ENCODE data around the gene STXBP1.
A peak's percentile ranks its signal among the peaks of the same experiment; 100 is the strongest.

The STXBP1 gene

DNA sequence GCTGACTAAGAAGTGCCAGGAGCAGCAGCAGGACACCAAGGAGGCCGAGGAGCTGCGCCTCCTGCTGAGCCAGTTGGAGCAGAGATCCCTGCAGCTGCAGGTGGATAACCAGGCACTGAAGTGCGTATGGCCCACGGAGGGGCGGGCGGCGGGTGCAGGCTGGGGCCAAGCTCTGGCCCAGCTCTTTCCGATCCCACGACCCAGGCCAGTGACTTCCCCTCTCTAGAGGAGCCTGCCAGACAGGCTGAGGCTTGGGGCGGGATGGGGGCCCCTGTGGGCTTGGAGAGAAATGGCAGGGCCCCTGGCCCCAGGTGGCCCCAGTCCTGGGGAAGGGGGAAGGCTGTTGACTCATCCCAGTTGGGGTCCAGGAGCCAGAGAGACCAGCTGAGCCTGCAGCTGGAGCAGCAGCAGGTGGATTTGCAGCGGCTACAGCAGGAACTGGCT, 99.8 kb downstream of the STXBP1 start:
- no peak for DNase-seq (ENCODE audit: low read depth)
- TF ChIP-seq, protein P1, sequence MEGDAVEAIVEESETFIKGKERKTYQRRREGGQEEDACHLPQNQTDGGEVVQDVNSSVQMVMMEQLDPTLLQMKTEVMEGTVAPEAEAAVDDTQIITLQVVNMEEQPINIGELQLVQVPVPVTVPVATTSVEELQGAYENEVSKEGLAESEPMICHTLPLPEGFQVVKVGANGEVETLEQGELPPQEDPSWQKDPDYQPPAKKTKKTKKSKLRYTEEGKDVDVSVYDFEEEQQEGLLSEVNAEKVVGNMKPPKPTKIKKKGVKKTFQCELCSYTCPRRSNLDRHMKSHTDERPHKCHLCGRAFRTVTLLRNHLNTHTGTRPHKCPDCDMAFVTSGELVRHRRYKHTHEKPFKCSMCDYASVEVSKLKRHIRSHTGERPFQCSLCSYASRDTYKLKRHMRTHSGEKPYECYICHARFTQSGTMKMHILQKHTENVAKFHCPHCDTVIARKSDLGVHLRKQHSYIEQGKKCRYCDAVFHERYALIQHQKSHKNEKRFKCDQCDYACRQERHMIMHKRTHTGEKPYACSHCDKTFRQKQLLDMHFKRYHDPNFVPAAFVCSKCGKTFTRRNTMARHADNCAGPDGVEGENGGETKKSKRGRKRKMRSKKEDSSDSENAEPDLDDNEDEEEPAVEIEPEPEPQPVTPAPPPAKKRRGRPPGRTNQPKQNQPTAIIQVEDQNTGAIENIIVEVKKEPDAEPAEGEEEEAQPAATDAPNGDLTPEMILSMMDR (IDR thresholded peaks at IDR 0.05; ENCODE audit: low read depth, low read length, missing control alignments): no peak
- no peak overlapping the region for H3K4me3 ChIP-seq (ENCODE audit: low read depth, low read length)

DNA sequence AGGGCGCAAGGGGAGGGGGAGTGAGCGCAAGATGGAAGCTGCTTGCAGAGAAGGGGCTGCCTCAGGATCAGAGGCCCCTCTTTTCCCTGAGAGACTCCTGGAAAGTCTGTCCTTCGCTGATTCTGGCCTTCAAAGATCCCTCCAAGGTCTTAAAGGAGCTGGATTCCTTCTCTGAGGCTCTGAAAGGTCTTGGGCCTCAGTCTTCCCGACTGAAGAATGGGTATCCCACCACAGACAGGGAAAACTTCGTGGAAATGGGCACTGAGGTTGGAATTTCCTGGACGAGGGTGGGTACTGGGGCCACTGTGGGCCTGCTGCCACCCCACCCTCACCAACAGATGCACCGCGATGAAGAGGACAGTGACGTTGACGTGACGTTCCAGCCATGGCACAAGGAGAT, 100.3 kb downstream of the STXBP1 start:
- TF ChIP-seq, protein P1 (IDR thresholded peaks at IDR 0.05; ENCODE audit: low read depth, low read length, missing control alignments): no peak
- no peak overlapping the region for H3K4me3 ChIP-seq (ENCODE audit: low read depth, low read length)
- DNase-seq (ENCODE audit: low read depth): no peak

DNA sequence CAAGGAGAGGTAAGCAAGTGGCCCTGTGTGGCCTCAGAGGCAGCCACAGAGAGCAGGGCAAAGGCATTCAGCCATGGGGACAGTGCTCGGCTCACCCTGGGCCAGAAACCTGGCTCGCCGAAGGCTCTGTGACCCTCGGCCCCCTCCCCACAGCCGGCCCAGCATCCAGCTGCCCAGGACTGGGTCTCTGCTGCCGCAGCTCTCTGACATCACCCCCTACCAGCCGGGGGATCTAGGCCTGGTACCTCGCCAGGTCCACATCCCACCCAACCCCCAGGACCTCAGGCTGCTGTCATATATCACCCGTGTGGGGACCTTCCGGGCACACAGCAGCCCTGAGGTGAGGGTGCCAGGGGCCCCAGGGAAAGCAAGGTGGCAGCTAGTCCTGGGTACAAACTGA, 100.8 kb downstream of the STXBP1 start:
- H3K4me3 ChIP-seq (ENCODE audit: low read depth, low read length): no peak overlapping the region
- no peak for DNase-seq (ENCODE audit: low read depth)
- TF ChIP-seq, protein P1 (IDR thresholded peaks at IDR 0.05; ENCODE audit: low read depth, low read length, missing control alignments): no peak

DNA sequence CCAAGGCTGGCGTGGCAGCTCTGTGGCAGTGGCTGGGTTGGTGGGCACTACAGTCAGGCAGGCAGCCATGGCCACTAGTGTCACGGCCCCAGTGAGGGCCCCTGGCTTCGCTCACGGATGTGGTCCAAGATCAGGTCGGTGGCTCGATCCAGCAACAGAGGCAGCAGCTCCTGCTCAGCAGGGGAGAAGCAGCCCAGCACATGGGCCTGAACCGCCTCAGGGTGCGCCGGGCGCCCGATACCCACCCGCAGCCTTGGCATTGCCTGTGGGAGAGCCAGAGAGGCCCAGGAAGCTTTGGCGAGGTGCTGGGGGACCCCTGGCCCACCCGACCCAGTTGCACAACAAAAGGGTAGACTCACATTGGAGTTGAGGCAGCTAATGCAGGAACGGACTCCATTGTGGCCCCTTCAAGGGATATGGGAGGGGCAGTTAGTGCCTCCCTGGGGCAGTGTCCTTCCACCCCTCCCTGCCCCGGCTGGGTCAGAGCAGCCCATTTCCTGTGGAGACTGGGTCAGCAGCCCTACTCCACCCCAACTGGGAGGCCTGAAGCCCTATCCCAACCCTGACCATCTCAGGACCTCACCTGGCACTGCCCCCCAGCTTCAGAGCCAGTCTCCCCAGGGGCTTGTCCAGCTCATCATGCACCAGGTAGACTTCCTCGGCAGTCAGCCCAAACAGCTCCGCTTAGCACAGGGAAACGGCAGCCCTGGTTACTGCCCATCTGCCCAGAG, 102.1 kb downstream of the STXBP1 start:
- TF ChIP-seq, protein P1 (IDR thresholded peaks at IDR 0.05; ENCODE audit: low read depth, low read length, missing control alignments): no peak
- DNase-seq (ENCODE audit: low read depth): no peak
- peak overlapping the region; percentile 71 for H3K4me3 ChIP-seq (ENCODE audit: low read depth, low read length)

DNA sequence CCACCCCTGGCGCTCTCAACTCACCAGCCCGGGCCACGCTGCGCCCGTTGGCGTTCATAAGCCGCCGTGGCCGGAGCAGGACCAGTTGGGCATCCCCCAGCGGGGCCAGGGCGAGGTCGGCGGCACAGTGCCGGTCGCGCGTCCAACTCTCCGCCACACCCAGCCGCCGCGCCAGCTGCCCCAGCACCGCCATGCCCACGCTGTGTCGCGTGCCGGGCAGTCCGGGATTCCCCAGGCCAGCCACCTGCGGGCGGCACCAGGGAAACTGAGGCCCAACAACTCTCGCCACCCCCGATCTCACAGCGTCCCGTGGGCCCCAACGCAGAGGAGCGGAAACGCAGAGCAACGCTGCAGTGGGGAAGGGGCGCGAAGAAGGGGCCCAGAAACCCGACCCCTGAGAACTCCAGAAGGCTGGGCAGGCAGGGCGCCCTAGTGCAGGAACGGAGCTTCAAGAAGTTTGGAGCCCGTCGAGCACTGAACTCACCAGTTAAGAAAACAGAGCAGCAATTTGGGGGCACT, 102.9 kb downstream of the STXBP1 start:
- peak overlapping the region; percentile 71 for H3K4me3 ChIP-seq (ENCODE audit: low read depth, low read length)
- no peak for DNase-seq (ENCODE audit: low read depth)
- TF ChIP-seq, protein P1 (IDR thresholded peaks at IDR 0.05; ENCODE audit: low read depth, low read length, missing control alignments): no peak

DNA sequence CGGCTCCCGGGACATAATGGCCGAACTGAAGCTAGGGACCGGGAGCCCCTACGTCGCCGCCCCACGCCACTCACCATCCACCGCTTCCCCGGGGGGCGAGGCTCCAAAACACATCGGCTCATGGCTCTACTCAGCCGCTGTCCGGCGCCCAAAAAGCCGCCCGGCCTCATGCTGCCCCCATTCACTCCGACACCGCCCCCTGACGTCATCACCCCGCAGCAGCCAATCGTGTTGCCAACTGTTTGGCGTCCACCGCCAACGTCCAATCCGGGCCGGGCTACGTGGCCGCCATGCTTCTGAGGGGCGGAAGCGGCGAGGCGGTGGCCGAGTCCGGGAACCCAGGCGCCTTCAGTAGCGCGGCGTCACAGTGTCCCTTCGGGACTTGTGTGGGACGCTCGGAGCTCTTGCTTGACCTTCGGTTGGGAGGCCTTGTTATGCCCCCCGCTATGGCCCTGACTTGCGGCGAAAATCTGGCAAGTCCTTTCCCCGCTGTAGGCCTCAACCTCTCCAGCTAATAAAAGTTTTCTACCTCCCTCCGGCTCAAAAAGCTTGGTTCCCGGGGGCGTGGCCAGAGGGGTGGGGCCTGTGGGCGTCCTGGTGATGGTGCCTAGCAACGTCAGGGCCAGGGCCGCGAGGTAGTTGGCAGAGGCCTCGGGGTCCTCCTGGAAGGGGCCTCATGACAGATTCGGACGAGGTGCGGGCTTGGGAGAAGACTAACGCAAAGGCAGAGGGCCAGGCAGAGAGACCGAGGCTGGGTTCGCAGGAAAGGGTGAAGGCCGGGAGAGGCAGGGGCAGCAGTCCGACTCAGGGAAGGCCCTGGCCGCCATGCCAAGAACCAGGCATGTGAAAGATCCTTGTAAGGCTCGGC, 103.6 kb downstream of the STXBP1 start, which contains the start of the genes PTRH1 and TTC16:
PTRH1 (minus strand) TSS at position 194 of the 868 bp plus-strand sequence; CDS start at position 170, 24 bp downstream.
TTC16 (plus strand) TSS at position 610 of the 868 bp plus-strand sequence; CDS start at position 677, 67 bp downstream.
- DNase-seq (ENCODE audit: low read depth): peak; percentile 78
- TF ChIP-seq, protein P1 (IDR thresholded peaks at IDR 0.05; ENCODE audit: low read depth, low read length, missing control alignments): no peak

More for the DNA sequence above, 103.6 kb downstream of the STXBP1 start, which contains the start of the genes PTRH1 and TTC16:
- peak within 1 kb of the TSS; percentile 71 for H3K4me3 ChIP-seq (ENCODE audit: low read depth, low read length)
